HepG2 (cell line): ENCODE data around the gene IRF6. TPM values are rescaled to one million over a fixed set of nuclear protein-coding genes. Genes with fewer than 3 reads are reported as not detected.

Source experiments
- LCORL ChIP-seq, 2 experiments: fragments of 450-650 bp in 1 of 2; sonication (generic) in 1 of 2; formaldehyde crosslinking in 1 of 2; IDR thresholded peaks; 2 replicates each; pipeline versions ENCODE4 v1.5.0 to v1.6.1; 2017 to 2020; ENCODE audit warnings: antibody characterized with exemption in 1 of 2, missing genetic modification reagents in 1 of 2
- NFYC ChIP-seq: IDR thresholded peaks from 2 replicates; pipeline ENCODE4 v1.6.1; 2016; ENCODE audit warnings: missing genetic modification reagents, missing compliant biosample characterization
- PHF8 ChIP-seq: sonication (generic); formaldehyde crosslinking; IDR thresholded peaks from 2 replicates; pipeline ENCODE4 v1.5.0; 2020; ENCODE audit warnings: missing genetic modification reagents
- RFX5 ChIP-seq: IDR thresholded peaks from 2 replicates; pipeline ENCODE4 v1.6.1; 2011; ENCODE audit warnings: low read depth, low read length, improper control_type of control experiment
- SETDB1 ChIP-seq: sonication (generic); formaldehyde crosslinking; IDR thresholded peaks from 2 replicates; pipeline ENCODE4 v1.5.1; 2020; ENCODE audit warnings: missing genetic modification reagents, mild to moderate bottlenecking, borderline replicate concordance
- ZNF333 ChIP-seq: sonication (generic); formaldehyde crosslinking; IDR thresholded peaks from 2 replicates; pipeline ENCODE4 v1.4.0; 2020; ENCODE audit warnings: mild to moderate bottlenecking, missing genetic modification reagents, borderline replicate concordance
- polyA plus RNA-seq, 8 experiments: library from polyadenylated mRNA; depleted of rRNA in 3 of 8; stranded (reverse) in 7 of 8; unstranded in 1 of 8; fragments of >200 nt; fragmentation: Illumina TruSeq in 4 of 8; extraction: Trizol in 4 of 8; gene quantifications; 2 replicates each; pipeline versions ENCODE4 v1.2.1 to v1.2.3, GENCODE V29; 2011 to 2016; ENCODE audit warnings: low read depth in 4 of 8, missing spikeins in 1 of 8, mixed read lengths in 1 of 8; ENCODE audit not compliant: insufficient read depth in 1 of 8
- total RNA-seq, 5 experiments: library from RNA; depleted of rRNA; stranded (reverse); fragments of >200 nt; fragmentation: Illumina TruSeq; extraction: Trizol; gene quantifications; 2 replicates each; pipeline ENCODE4 v1.2.3, GENCODE V29; 2016; ENCODE audit warnings: low read depth in 1 of 5
- TF ChIP-seq, protein P1 (sequence below): sonication (generic); formaldehyde crosslinking; IDR thresholded peaks from 2 replicates; pipeline ENCODE4 v1.5.0; 2020; ENCODE audit warnings: mild to moderate bottlenecking, missing genetic modification reagents, moderate library complexity
- TF ChIP-seq, protein P2 (sequence below): sonication (generic); formaldehyde crosslinking; IDR thresholded peaks from 2 replicates; pipeline ENCODE4 v1.5.0; 2020; ENCODE audit warnings: mild to moderate bottlenecking, missing genetic modification reagents
- TF ChIP-seq, protein P3 (sequence below): sonication (generic); formaldehyde crosslinking; IDR thresholded peaks from 2 replicates; pipeline ENCODE4 v1.8.1; 2023; ENCODE audit warnings: missing genetic modification reagents, inconsistent platforms, borderline replicate concordance
- TF ChIP-seq, protein P4 (sequence below): sonication (generic); formaldehyde crosslinking; IDR thresholded peaks from 2 replicates; pipeline ENCODE4 v1.4.0; 2020; ENCODE audit warnings: missing genetic modification reagents, mild to moderate bottlenecking, borderline replicate concordance
- TF ChIP-seq, protein P5 (sequence below): sonication (generic); formaldehyde crosslinking; IDR thresholded peaks from 2 replicates; pipeline ENCODE4 v1.4.0; 2020; ENCODE audit warnings: missing genetic modification reagents, borderline replicate concordance
- TF ChIP-seq, protein P6 (sequence below): sonication (generic); formaldehyde crosslinking; IDR thresholded peaks from 2 replicates; pipeline ENCODE4 v1.9.0; 2021; ENCODE audit warnings: missing genetic modification reagents, borderline replicate concordance

The IRF6 gene
- total and polyA plus RNA-seq, 2 of the 13 experiments (the other 11 are each of a cell fraction or from before 2014, with no cell fraction given): 0.02 TPM; not detected in 1

DNA sequence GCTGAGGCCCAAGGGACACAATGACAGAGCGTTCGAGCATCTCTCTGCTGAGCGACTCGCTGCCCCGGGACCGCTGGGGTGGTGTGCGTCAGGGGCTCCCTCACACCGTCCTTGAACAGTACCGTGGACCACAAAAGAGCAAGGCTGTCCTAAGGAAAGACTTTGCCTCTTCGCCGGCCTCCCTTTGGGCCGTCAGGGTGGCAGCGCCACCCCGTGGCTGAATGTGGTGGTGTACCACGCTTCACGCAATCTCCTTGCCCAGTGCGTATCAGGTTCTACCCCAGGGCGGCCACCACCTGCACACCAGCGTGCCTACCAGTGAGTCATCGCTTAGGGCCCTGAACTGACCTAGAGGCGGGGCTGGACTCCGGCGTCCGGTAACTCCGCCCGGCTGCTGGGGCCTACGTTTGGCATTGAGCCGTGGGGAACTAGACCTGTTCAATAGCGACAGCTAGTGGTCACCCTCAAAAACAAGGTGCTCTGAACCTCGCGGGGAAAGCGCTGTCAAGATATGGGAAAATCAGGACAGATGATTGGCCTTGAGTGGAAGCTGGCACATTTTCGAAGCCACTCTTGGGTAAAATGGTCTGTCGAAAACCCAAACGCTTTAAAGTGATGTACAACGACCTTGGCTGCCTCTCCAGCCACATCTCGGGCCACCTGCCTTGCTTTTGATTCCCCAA lies 58.2 kb downstream of the IRF6 start (continued):
- TF ChIP-seq, protein P1, sequence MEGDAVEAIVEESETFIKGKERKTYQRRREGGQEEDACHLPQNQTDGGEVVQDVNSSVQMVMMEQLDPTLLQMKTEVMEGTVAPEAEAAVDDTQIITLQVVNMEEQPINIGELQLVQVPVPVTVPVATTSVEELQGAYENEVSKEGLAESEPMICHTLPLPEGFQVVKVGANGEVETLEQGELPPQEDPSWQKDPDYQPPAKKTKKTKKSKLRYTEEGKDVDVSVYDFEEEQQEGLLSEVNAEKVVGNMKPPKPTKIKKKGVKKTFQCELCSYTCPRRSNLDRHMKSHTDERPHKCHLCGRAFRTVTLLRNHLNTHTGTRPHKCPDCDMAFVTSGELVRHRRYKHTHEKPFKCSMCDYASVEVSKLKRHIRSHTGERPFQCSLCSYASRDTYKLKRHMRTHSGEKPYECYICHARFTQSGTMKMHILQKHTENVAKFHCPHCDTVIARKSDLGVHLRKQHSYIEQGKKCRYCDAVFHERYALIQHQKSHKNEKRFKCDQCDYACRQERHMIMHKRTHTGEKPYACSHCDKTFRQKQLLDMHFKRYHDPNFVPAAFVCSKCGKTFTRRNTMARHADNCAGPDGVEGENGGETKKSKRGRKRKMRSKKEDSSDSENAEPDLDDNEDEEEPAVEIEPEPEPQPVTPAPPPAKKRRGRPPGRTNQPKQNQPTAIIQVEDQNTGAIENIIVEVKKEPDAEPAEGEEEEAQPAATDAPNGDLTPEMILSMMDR (CRISPR knock-in tag): peak; percentile 92
- TF ChIP-seq RFX5 (peak; percentile 74), PHF8 (no peak), ZNF333 (CRISPR knock-in tag) (no peak; the same call in 1 of the 2 replicates), SETDB1 (CRISPR knock-in tag) (no peak), LCORL (IDR thresholded peaks at IDR 0.05) (no peak), LCORL (CRISPR knock-in tag; IDR thresholded peaks at IDR 0.05) (peak; percentile 71; the same call in 1 of the 2 replicates), NFYC (CRISPR knock-in tag) (no peak)
- TF ChIP-seq, protein P2, sequence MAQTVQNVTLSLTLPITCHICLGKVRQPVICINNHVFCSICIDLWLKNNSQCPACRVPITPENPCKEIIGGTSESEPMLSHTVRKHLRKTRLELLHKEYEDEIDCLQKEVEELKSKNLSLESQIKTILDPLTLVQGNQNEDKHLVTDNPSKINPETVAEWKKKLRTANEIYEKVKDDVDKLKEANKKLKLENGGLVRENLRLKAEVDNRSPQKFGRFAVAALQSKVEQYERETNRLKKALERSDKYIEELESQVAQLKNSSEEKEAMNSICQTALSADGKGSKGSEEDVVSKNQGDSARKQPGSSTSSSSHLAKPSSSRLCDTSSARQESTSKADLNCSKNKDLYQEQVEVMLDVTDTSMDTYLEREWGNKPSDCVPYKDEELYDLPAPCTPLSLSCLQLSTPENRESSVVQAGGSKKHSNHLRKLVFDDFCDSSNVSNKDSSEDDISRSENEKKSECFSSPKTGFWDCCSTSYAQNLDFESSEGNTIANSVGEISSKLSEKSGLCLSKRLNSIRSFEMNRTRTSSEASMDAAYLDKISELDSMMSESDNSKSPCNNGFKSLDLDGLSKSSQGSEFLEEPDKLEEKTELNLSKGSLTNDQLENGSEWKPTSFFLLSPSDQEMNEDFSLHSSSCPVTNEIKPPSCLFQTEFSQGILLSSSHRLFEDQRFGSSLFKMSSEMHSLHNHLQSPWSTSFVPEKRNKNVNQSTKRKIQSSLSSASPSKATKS: no peak
- TF ChIP-seq, protein P3, sequence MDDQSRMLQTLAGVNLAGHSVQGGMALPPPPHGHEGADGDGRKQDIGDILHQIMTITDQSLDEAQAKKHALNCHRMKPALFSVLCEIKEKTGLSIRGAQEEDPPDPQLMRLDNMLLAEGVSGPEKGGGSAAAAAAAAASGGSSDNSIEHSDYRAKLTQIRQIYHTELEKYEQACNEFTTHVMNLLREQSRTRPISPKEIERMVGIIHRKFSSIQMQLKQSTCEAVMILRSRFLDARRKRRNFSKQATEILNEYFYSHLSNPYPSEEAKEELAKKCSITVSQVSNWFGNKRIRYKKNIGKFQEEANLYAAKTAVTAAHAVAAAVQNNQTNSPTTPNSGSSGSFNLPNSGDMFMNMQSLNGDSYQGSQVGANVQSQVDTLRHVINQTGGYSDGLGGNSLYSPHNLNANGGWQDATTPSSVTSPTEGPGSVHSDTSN: no peak
- TF ChIP-seq, protein P4, sequence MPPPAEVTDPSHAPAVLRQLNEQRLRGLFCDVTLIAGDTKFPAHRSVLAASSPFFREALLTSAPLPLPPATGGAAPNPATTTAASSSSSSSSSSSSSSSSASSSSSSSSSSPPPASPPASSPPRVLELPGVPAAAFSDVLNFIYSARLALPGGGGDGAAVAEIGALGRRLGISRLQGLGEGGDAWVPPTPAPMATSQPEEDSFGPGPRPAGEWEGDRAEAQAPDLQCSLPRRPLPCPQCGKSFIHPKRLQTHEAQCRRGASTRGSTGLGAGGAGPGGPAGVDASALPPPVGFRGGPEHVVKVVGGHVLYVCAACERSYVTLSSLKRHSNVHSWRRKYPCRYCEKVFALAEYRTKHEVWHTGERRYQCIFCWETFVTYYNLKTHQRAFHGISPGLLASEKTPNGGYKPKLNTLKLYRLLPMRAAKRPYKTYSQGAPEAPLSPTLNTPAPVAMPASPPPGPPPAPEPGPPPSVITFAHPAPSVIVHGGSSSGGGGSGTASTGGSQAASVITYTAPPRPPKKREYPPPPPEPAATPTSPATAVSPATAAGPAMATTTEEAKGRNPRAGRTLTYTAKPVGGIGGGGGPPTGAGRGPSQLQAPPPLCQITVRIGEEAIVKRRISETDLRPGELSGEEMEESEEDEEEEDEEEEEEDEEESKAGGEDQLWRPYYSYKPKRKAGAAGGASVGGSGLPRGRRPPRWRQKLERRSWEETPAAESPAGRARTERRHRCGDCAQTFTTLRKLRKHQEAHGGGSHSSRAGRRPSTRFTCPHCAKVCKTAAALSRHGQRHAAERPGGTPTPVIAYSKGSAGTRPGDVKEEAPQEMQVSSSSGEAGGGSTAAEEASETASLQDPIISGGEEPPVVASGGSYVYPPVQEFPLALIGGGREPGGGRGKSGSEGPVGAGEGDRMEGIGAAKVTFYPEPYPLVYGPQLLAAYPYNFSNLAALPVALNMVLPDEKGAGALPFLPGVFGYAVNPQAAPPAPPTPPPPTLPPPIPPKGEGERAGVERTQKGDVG: peak; percentile 40; the same call in 1 of the 2 replicates
- TF ChIP-seq, protein P5, sequence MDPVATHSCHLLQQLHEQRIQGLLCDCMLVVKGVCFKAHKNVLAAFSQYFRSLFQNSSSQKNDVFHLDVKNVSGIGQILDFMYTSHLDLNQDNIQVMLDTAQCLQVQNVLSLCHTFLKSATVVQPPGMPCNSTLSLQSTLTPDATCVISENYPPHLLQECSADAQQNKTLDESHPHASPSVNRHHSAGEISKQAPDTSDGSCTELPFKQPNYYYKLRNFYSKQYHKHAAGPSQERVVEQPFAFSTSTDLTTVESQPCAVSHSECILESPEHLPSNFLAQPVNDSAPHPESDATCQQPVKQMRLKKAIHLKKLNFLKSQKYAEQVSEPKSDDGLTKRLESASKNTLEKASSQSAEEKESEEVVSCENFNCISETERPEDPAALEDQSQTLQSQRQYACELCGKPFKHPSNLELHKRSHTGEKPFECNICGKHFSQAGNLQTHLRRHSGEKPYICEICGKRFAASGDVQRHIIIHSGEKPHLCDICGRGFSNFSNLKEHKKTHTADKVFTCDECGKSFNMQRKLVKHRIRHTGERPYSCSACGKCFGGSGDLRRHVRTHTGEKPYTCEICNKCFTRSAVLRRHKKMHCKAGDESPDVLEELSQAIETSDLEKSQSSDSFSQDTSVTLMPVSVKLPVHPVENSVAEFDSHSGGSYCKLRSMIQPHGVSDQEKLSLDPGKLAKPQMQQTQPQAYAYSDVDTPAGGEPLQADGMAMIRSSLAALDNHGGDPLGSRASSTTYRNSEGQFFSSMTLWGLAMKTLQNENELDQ: no peak
- TF ChIP-seq, protein P6, sequence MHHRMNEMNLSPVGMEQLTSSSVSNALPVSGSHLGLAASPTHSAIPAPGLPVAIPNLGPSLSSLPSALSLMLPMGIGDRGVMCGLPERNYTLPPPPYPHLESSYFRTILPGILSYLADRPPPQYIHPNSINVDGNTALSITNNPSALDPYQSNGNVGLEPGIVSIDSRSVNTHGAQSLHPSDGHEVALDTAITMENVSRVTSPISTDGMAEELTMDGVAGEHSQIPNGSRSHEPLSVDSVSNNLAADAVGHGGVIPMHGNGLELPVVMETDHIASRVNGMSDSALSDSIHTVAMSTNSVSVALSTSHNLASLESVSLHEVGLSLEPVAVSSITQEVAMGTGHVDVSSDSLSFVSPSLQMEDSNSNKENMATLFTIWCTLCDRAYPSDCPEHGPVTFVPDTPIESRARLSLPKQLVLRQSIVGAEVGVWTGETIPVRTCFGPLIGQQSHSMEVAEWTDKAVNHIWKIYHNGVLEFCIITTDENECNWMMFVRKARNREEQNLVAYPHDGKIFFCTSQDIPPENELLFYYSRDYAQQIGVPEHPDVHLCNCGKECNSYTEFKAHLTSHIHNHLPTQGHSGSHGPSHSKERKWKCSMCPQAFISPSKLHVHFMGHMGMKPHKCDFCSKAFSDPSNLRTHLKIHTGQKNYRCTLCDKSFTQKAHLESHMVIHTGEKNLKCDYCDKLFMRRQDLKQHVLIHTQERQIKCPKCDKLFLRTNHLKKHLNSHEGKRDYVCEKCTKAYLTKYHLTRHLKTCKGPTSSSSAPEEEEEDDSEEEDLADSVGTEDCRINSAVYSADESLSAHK (CRISPR knock-in tag): no peak
